Endothelial cell of umbilical vein (primary cell): ENCODE data around the gene KCTD20. TPM values are rescaled to one million over a fixed set of nuclear protein-coding genes. Genes with fewer than 3 reads are reported as not detected.

Source experiments
- BruUV-seq: library from RNA; stranded (reverse); fragments of 400-500 nt; replicated peaks from 2 replicates; lab custom pipeline; 2021; lab: Mats Ljungman, UMichigan
- CTCF ChIA-PET: fragments of 300-600, 350-600 bp; sonication (Branson Sonifier 250); formaldehyde crosslinking; loops from one replicate; lab custom pipeline; 2021; ENCODE audit warnings: antibody characterized with exemption, inconsistent platforms; lab: Charles Lee
- POLR2A ChIA-PET: fragments of 300-600, 350-600 bp; sonication (Branson Sonifier 250); formaldehyde crosslinking; loops from one replicate; lab custom pipeline; 2021; ENCODE audit warnings: antibody characterized with exemption, inconsistent platforms; lab: Charles Lee
- DNase-seq: peaks from one replicate; pipeline ENCODE4 v3.0.0-alpha.2; 2011; ENCODE audit warnings: low read depth, low spot score
- FAIRE-seq: peaks from 2 replicates; lab custom pipeline; 2011; peaks lifted over from hg19 to GRCh38; lab: Jason Lieb, UNC
- H2AFZ ChIP-seq: 2 replicates; pipeline ENCODE4 v1.6.0; 2012; ENCODE audit warnings: low read depth, low read length, control low read depth, inconsistent platforms
- H3K27ac ChIP-seq: 2 replicates; pipeline ENCODE4 v1.5.1; 2011; ENCODE audit warnings: low read depth, mild to moderate bottlenecking, control low read depth, low read length, moderate library complexity; ENCODE audit not compliant: insufficient read depth
- H3K27me3 ChIP-seq, 2 experiments: 2 replicates each; pipeline versions ENCODE4 v1.6.0 to v1.6.1; 2011; ENCODE audit warnings: low read length in 2 of 2, mixed read lengths in 1 of 2; ENCODE audit not compliant: control insufficient read depth in 2 of 2, insufficient read depth in 2 of 2
- H3K36me3 ChIP-seq, 2 experiments: 2 replicates in 1 of 2; 3 replicates in 1 of 2; pipeline ENCODE4 v1.5.1; 2011; ENCODE audit warnings: low read length in 2 of 2, mild to moderate bottlenecking in 1 of 2, moderate library complexity in 1 of 2; ENCODE audit not compliant: control insufficient read depth in 2 of 2, insufficient read depth in 2 of 2; ENCODE audit errors: extremely low read depth in 1 of 2
- H3K4me1 ChIP-seq: 3 replicates; pipeline ENCODE4 v1.5.1; 2011; ENCODE audit warnings: mild to moderate bottlenecking, low read length; ENCODE audit not compliant: control insufficient read depth, insufficient read depth; ENCODE audit errors: extremely low read depth
- H3K4me2 ChIP-seq: 2 replicates; pipeline ENCODE4 v1.6.1; 2011; ENCODE audit warnings: low read length, control low read depth, mixed read lengths; ENCODE audit not compliant: insufficient read depth
- H3K4me3 ChIP-seq, 3 experiments: fragments of 200-600 bp in 1 of 3; sonication (generic), shearing (Covaris generic) in 1 of 3; replicated peaks in 1 of 3; 2 replicates each; pipeline ENCODE4 v1.5.1; 2011 to 2016; ENCODE audit warnings: control low read depth in 3 of 3, low read length in 3 of 3, mild to moderate bottlenecking in 2 of 3, inconsistent platforms in 1 of 3, low read depth in 1 of 3, moderate library complexity in 1 of 3; ENCODE audit not compliant: insufficient read depth in 1 of 3
- H3K79me2 ChIP-seq: 2 replicates; pipeline ENCODE4 v1.6.0; 2012; ENCODE audit warnings: low read length, inconsistent platforms; ENCODE audit not compliant: control insufficient read depth, insufficient read depth
- H3K9ac ChIP-seq: replicated peaks from 2 replicates; pipeline ENCODE3; 2011; ENCODE audit warnings: low read length, control low read depth; ENCODE audit not compliant: insufficient read depth; ENCODE audit errors: extremely low read depth
- H3K9me1 ChIP-seq: replicated peaks from 3 replicates; pipeline ENCODE4 v1.6.0; 2011; ENCODE audit warnings: mild to moderate bottlenecking, low read length; ENCODE audit not compliant: control insufficient read depth, insufficient read depth; ENCODE audit errors: extremely low read depth
- H3K9me3 ChIP-seq: replicated peaks from 2 replicates; pipeline ENCODE4 v1.5.1; 2012; ENCODE audit warnings: low read length, inconsistent platforms; ENCODE audit not compliant: control insufficient read depth, insufficient read depth
- H4K20me1 ChIP-seq: replicated peaks from 2 replicates; pipeline ENCODE3; 2011; ENCODE audit warnings: mild to moderate bottlenecking, low read length; ENCODE audit not compliant: control insufficient read depth, insufficient read depth; ENCODE audit errors: extremely low read depth
- EZH2 ChIP-seq: IDR thresholded peaks from 2 replicates; pipeline ENCODE4 v1.6.1; 2012; ENCODE audit warnings: borderline replicate concordance, low read depth, mild to moderate bottlenecking, moderate library complexity, low read length, inconsistent platforms; ENCODE audit not compliant: severe bottlenecking
- FOS ChIP-seq: IDR thresholded peaks from 2 replicates; pipeline ENCODE4 v1.6.1; 2011; ENCODE audit warnings: mild to moderate bottlenecking, low read length, moderate library complexity, borderline replicate concordance; ENCODE audit not compliant: insufficient read depth
- GATA2 ChIP-seq: IDR thresholded peaks from 2 replicates; pipeline ENCODE4 v1.7.0; 2011; ENCODE audit warnings: low read depth, mild to moderate bottlenecking, moderate library complexity, mixed read lengths, low read length; ENCODE audit not compliant: insufficient read length, insufficient read depth
- JUN ChIP-seq: IDR thresholded peaks from 2 replicates; pipeline ENCODE4 v1.6.1; 2011; ENCODE audit warnings: borderline replicate concordance, low read depth; ENCODE audit not compliant: insufficient read length, insufficient read depth
- MYC ChIP-seq: IDR thresholded peaks from one replicate; pipeline ENCODE4 v1.6.1; 2011; ENCODE audit warnings: mild to moderate bottlenecking, low read depth, low read length
- POLR2A ChIP-seq: IDR thresholded peaks from 2 replicates; pipeline ENCODE4 v1.6.1; 2012; ENCODE audit warnings: low read depth, mild to moderate bottlenecking, control low read depth, low read length
- POLR2AphosphoS5 ChIP-seq: IDR thresholded peaks from 2 replicates; pipeline ENCODE4 v1.6.1; 2012; ENCODE audit warnings: low read depth, mild to moderate bottlenecking, control low read depth, low read length, moderate library complexity; ENCODE audit not compliant: insufficient read depth
- dilution Hi-C: fragments of 300-500 bp; cut with MboI; formaldehyde crosslinking; loops from one replicate; pipeline ENCODE4 v1.15.0; 2019; ENCODE audit warnings: low sequenced_read_pairs; ENCODE audit not compliant: extremely low pct_ligation_motif_present
- intact Hi-C: fragments of 100-400 bp; cut with micrococcal nuclease; formaldehyde crosslinking; loops from one replicate; pipeline ENCODE4 v1.10.0; 2022
- polyA plus RNA-seq, 4 experiments: library from polyadenylated mRNA; depleted of rRNA in 3 of 4; stranded (reverse) in 3 of 4; unstranded in 1 of 4; fragments of >200 nt; gene quantifications; 2 replicates each; pipeline versions ENCODE4 v1.2.1 to v1.2.3, GENCODE V29; 2011 to 2012; ENCODE audit warnings: missing spikeins in 1 of 4
- total RNA-seq: library from RNA; stranded (reverse); gene quantifications from 2 replicates; pipeline ENCODE4 v1.2.3, GENCODE V29; 2021
- TF ChIP-seq, protein P1 (sequence below), 2 donors: IDR thresholded peaks; 1 replicate in 1 of 2; 2 replicates in 1 of 2; pipeline ENCODE4 v1.5.1; 2011; ENCODE audit warnings: low read length in 2 of 2, mild to moderate bottlenecking in 2 of 2, moderate library complexity in 2 of 2, control low read depth in 1 of 2, inconsistent platforms in 1 of 2, low read depth in 1 of 2; ENCODE audit not compliant: insufficient read depth in 1 of 2; ENCODE audit errors: extremely low read depth in 1 of 2
- TF ChIP-seq, protein P2 (sequence below): IDR thresholded peaks from 2 replicates; pipeline ENCODE4 v1.6.1; 2011; ENCODE audit not compliant: insufficient read depth, insufficient read length

The KCTD20 gene
- total and polyA plus RNA-seq, 2 donors (not counting 3 experiments of a cell fraction or from before 2014, with no cell fraction given), result 26.2 to 47.2 TPM

DNA sequence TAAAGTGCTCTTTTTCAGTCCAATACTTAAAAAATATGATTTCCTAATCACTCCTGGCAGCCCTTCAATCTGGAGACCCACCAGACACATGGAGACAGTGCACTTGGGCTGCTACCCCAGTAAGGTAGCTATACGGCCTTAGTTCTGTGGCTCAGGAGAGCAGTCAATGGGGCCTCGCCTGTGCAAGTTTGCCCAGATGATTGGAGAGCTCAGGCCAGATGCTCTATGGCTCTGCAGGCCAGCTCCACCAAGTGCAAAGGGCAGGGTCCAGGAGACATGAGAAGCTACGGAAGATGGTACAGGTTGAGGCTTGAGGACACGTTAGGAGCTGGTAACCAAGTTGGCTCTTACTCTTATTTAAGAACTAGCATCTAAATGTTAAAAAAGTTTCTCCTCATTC, 73.8 kb downstream of the KCTD20 start:
- Histone ChIP-seq H3K27me3 (no peaks in the 10 kb centered on the region), H3K9ac (no peak overlapping the region), H3K9me1 (no peaks in the 10 kb centered on the region), H3K27ac (no peak overlapping the region), H3K9me3 (no peaks in the 10 kb centered on the region), H4K20me1 (no peaks in the 10 kb centered on the region), H3K4me3 (no peak overlapping the region), H3K4me2 (no peak overlapping the region), H2AFZ (no peak overlapping the region), H3K36me3 (peaks cover 16 to 18% of the 10 kb centered on the region in 2 experiments), H3K79me2 (no peaks in the 10 kb centered on the region), H3K4me1 (no peaks in the 10 kb centered on the region)
- TF ChIP-seq GATA2, result no peak
- dilution Hi-C loops (no loop called here), intact Hi-C loops (no loop called here)
- CTCF ChIA-PET, result no interaction called here
- POLR2A ChIA-PET, result no interaction called here
- FAIRE-seq (no peak), DNase-seq (no peak)
- no TSS peak for BruUV-seq

DNA sequence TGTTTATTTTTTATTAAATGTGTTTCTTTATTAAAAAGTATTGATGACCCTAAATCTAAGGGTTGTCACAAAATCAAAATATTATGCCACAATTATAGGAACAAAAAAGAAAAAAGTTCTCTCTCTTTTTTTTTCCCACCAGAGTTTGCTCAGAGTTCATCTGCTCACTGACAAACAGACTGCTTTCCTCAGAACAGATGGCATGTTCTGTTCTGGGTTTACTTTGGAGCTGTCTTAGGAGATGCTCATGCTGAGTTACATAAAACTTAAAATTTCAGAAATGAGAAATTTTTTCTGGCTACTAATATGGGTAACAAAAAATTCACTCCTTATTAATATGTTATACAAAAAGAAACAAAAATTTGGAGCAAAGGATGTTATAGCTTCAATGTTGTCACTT, 74.2 kb downstream of the KCTD20 start:
- ChIA-PET CTCF (no interaction called here), POLR2A (no interaction called here)
- no peaks in the 10 kb centered on the region for H4K20me1 ChIP-seq
- H3K4me1 ChIP-seq, result no peaks in the 10 kb centered on the region
- no peak overlapping the region for H3K4me3 ChIP-seq
- H3K9me1 ChIP-seq, result no peaks in the 10 kb centered on the region
- H3K9me3 ChIP-seq, result no peaks in the 10 kb centered on the region
- H3K27ac ChIP-seq, result no peak overlapping the region
- no peaks in the 10 kb centered on the region for H3K27me3 ChIP-seq
- no TSS peak for BruUV-seq
- no peak for FAIRE-seq
- dilution Hi-C loops (no loop called here), intact Hi-C loops (no loop called here)
- TF ChIP-seq, protein P1, sequence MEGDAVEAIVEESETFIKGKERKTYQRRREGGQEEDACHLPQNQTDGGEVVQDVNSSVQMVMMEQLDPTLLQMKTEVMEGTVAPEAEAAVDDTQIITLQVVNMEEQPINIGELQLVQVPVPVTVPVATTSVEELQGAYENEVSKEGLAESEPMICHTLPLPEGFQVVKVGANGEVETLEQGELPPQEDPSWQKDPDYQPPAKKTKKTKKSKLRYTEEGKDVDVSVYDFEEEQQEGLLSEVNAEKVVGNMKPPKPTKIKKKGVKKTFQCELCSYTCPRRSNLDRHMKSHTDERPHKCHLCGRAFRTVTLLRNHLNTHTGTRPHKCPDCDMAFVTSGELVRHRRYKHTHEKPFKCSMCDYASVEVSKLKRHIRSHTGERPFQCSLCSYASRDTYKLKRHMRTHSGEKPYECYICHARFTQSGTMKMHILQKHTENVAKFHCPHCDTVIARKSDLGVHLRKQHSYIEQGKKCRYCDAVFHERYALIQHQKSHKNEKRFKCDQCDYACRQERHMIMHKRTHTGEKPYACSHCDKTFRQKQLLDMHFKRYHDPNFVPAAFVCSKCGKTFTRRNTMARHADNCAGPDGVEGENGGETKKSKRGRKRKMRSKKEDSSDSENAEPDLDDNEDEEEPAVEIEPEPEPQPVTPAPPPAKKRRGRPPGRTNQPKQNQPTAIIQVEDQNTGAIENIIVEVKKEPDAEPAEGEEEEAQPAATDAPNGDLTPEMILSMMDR (IDR thresholded peaks at IDR 0.05; ENCODE audit: extremely low read depth in 1 of 2, insufficient read depth in 1 of 2, low read depth in 1 of 2, low read length in 2 of 2), result no peak
- TF ChIP-seq, protein P2, sequence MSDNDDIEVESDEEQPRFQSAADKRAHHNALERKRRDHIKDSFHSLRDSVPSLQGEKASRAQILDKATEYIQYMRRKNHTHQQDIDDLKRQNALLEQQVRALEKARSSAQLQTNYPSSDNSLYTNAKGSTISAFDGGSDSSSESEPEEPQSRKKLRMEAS, result no peak
- no peak for TF ChIP-seq POLR2AphosphoS5
- TF ChIP-seq GATA2, result no peak
- no peak for TF ChIP-seq MYC
- no peak for TF ChIP-seq POLR2A
- no peak for TF ChIP-seq JUN
- TF ChIP-seq FOS, result no peak
- no peak for TF ChIP-seq EZH2
- no peak overlapping the region for H3K4me2 ChIP-seq
- DNase-seq, result no peak
- no peak overlapping the region for H2AFZ ChIP-seq
- H3K9ac ChIP-seq, result no peak overlapping the region
- H3K79me2 ChIP-seq, result no peaks in the 10 kb centered on the region
- peaks cover 16 to 20% of the 10 kb centered on the region in 2 experiments for H3K36me3 ChIP-seq
